OCI-LY1 (cell line): ENCODE results near the gene GNAZ.

Experiments
- EZH2 ChIP-seq: fragments of 200-600 bp; sonication (generic), shearing (Covaris generic); IDR thresholded peaks from 2 replicates; pipeline ENCODE4 v1.8.0; 2017; ENCODE audit warnings: borderline replicate concordance, mixed run types, mild to moderate bottlenecking, antibody characterized with exemption, low read length, moderate library complexity, mixed read lengths
- TF ChIP-seq, protein P1 (sequence below): fragments of 200-600 bp; sonication (generic), shearing (Covaris generic); IDR thresholded peaks from 2 replicates; pipeline ENCODE4 v1.5.1; 2017; ENCODE audit warnings: mild to moderate bottlenecking, antibody characterized with exemption, low read length, moderate library complexity, mixed read lengths

DNA sequence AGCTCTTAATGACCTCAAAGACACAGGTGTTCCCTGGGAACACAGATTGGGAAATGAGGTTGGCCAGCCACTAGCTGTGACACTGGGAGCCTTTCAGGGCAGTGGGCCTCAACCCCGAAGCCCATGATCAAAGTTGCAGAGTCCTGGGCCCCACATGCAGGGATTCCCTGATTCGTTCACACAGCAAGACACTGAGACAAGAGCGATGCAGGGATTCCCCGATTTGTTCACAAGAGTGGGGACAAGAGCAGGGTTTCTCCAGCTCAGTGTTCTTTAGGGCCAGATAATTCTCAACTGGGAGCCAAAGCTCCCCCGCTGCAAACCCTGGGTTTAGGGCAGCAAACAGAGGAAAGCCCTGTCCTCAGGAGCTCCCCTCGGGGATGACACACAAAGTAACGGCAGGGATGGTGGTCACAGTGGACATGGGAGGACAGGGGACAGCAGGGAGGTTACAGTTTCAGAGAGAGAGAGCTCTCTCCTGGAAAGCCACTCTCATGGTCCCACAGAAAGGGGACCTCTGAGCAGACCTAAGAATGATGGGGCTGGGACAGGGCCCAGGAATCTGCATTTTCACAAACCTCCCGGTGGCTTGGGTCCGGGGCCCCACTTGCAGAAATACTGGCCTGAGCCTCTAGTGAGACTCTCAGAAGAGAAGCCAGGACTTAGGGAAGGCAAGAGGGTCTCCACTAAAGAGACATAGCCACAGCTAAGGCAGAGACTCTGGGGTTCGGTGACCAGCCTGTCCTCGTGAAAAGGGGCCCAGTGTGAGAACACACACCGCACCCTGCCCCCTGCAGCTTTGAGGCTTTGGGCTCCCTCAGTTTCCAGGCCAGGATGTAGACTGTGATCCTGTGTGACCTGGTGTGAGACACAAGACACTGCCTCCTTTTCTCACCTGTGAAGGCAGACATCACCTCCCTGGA, 7.4 kb upstream of the GNAZ start:
- TF ChIP-seq, protein P1, sequence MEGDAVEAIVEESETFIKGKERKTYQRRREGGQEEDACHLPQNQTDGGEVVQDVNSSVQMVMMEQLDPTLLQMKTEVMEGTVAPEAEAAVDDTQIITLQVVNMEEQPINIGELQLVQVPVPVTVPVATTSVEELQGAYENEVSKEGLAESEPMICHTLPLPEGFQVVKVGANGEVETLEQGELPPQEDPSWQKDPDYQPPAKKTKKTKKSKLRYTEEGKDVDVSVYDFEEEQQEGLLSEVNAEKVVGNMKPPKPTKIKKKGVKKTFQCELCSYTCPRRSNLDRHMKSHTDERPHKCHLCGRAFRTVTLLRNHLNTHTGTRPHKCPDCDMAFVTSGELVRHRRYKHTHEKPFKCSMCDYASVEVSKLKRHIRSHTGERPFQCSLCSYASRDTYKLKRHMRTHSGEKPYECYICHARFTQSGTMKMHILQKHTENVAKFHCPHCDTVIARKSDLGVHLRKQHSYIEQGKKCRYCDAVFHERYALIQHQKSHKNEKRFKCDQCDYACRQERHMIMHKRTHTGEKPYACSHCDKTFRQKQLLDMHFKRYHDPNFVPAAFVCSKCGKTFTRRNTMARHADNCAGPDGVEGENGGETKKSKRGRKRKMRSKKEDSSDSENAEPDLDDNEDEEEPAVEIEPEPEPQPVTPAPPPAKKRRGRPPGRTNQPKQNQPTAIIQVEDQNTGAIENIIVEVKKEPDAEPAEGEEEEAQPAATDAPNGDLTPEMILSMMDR: no peak
- TF ChIP-seq EZH2: no peak
